Stimulated activated effector memory CD8-positive, alpha-beta T cell treated with anti-CD3 and anti-CD28 coated beads, Interleukin-12 subunit alpha, Interleukin-12 subunit beta, amount 100 ng/mL, for 72 hours (primary cell): ENCODE measurements around the gene KCNIP2.

Experiments
- ATAC-seq: fragments of 150-1000 bp; cut with Tn5 transposase; 2 replicates; pipeline ENCODE4 v1.10.0; 2021
- DNase-seq, 2 donors: peaks; one replicate each; pipeline ENCODE4 v3.0.0; 2021 to 2022; ENCODE audit warnings: low spot score in 2 of 2
- H3K27ac Mint-ChIP-seq: one replicate; pipeline ENCODE4 v1.8.0; 2022; ENCODE audit warnings: mild to moderate bottlenecking, mixed read lengths
- H3K36me3 Mint-ChIP-seq: one replicate; pipeline ENCODE4 v1.8.0; 2022; ENCODE audit warnings: mild to moderate bottlenecking, mixed read lengths
- H3K4me1 Mint-ChIP-seq: one replicate; pipeline ENCODE4 v1.8.0; 2022; ENCODE audit warnings: mixed read lengths
- H3K4me3 Mint-ChIP-seq: one replicate; pipeline ENCODE4 v1.8.0; 2022; ENCODE audit warnings: mild to moderate bottlenecking, mixed read lengths
- H3K9me3 Mint-ChIP-seq: one replicate; pipeline ENCODE4 v1.8.0; 2022; ENCODE audit warnings: mixed read lengths

KCNIP2 gene

DNA sequence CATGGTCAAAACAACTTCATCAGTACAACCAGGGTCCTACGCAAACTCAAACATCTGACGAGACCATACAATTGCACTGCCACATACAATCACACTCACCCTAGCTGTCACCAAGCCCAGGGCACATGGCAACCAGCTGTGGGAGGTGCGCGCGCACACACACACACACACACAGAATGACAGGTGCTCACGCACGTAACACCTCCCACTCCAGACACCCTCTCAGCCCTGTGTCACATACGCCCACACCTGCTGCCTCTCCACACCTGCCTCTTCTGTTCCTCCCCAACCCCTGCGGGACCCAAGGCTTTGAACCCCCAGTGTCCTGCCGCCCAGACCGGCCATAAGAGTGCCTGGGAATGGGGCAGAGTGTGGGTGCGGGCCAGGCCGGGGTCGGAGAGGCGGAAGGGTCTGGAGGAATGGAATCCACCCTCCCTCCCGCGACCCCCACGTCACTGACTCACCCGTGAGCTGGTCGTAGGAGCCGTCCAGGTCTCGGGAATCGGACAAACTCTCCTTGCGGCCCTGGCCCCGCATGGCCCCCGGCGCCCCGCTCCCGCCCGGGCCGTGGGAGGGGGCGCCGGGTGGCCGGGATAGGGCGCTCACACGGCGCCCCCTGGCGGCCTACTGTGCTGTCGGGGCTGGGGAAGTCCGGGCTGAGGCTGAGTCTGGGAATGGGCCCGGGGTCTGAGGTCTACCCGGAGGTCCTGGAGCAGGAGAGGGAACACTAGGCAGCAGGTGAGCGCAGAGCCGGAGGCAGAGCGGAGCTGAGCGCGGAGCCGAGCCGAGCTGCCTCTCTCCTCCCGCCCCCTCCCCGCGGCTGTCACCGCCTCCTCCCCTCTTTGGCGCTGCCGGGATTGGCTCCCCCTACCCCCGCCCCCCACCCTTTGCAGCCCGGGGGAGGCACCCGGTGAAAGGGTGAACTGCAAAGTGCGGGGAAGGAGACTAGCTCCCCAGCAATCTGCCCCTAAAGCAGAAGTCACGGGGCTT lies at the start of gene KCNIP2:
Gene KCNIP2, minus strand, starts transcription at position 769 of the 990 bp plus-strand sequence. Its CDS starts 232 bp downstream, at position 537.
- Mint-ChIP-seq H3K4me1 (peaks cover 58% of the 10 kb centered on the region), H3K36me3 (peaks cover 8% of the 10 kb centered on the region), H3K27ac (peak within 1 kb of the TSS; percentile 48), H3K9me3 (no peaks in the 10 kb centered on the region), H3K4me3 (peak within 1 kb of the TSS; percentile 92)
- ATAC-seq (peak; percentile 70), DNase-seq (peak; percentile 34 to 71)

- H3K36me3 Mint-ChIP-seq = no peaks in the 10 kb centered on the region
- ATAC-seq (no peak), DNase-seq (no peak)
- H3K9me3 Mint-ChIP-seq = no peaks in the 10 kb centered on the region
- H3K4me1 Mint-ChIP-seq = peaks cover 21% of the 10 kb centered on the region
- H3K27ac Mint-ChIP-seq = peak overlapping the region; percentile 33
- H3K4me3 Mint-ChIP-seq = no peak overlapping the region
These were observed 49.3 kb upstream of the KCNIP2 start for GRCh38 chr10:101892782-101893391.

- H3K4me3 Mint-ChIP-seq = no peak overlapping the region
- no peaks in the 10 kb centered on the region for H3K9me3 Mint-ChIP-seq
- ATAC-seq = peak; percentile 79
- peaks cover 8% of the 10 kb centered on the region for H3K4me1 Mint-ChIP-seq
- peak; percentile 38 to 82 for DNase-seq
- peak overlapping the region; percentile 1 for H3K27ac Mint-ChIP-seq
- H3K36me3 Mint-ChIP-seq = peaks cover 12% of the 10 kb centered on the region
These were observed 45.9 kb upstream of the KCNIP2 start for GRCh38 chr10:101889256-101890210.

DNA sequence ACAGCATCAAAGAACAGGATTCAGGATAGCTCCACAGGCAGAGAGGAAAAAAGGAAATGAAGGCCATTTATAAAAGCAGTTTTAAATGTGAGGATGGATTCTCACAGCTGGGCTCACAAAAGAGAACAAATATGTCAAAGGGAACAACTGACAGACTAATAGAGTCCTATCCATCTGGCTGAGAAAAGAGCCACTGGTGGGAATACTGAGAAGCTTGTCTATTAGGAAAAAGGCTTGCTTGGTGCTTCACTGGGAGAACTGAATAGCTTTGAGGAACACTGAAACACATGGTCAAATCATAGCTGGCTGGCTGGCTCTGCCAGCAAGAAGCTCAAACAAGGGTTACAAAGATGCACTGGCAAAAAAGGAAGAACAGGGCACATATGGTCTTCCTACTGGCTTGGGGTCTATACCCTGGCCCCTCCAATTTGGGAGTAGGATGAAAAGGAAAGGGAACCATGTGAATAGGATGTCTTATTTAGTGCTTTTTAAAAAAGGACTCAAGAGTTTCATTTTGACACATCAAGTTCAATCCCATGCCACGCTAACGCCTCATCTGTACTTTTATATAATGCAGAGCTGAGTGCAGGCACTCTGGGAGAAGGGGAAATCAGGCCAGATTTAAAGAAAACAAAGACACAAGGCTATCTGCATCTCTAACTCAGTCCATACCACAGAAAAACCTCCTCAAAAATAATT lies 44.8 kb upstream of the KCNIP2 start:
- Mint-ChIP-seq H3K36me3 (peaks cover 15% of the 10 kb centered on the region), H3K9me3 (no peaks in the 10 kb centered on the region), H3K27ac (peak overlapping the region; percentile 4), H3K4me3 (no peak overlapping the region), H3K4me1 (peaks cover 8% of the 10 kb centered on the region)
- DNase-seq = no peak
- no peak for ATAC-seq

- peaks cover 8% of the 10 kb centered on the region for H3K4me1 Mint-ChIP-seq
- H3K36me3 Mint-ChIP-seq = peaks cover 15% of the 10 kb centered on the region
These were observed 44.2 kb upstream of the KCNIP2 start for GRCh38 chr10:101887775-101888174.

DNA sequence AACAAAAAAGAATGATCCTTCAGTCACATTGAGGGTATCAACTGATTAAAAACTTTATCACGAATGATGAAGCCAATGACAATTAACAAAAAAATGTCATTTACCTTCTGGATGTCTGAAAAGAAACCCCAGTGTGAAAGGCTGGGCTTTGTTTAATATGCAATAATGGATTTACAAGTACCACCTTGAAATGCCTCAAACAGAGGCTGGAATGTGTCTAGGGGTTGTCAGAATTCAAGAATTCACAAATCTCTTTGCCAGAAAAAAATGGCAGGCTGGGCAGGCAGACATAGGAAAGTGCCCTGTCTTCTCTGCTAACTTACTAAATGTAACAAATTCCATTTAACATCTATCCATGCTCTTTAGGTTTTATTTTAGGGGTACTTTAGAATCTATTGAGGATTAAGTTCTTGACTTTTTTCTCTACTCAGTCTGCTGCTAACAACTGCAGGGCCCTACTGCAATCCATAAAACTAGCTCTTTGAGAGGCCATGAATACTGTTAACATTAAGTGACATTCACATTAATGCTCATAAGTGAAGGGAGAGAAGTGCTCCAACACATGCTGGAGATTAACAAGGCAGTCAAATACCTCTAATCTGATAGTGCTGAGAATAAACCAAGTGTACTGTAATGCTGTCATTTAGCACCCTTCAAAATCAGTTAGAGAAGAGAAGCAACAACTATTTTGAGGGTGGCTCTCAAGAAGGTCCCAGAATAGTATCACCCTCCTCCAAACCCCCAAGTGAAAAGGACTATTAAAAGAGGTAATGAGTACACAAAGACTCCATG lies 43.1 kb upstream of the KCNIP2 start:
- Mint-ChIP-seq H3K9me3 (no peaks in the 10 kb centered on the region), H3K4me3 (no peak overlapping the region), H3K27ac (no peak overlapping the region), H3K4me1 (peaks cover 8% of the 10 kb centered on the region), H3K36me3 (peaks cover 15% of the 10 kb centered on the region)
- DNase-seq (no peak), ATAC-seq (no peak)

More at GRCh38 chr10:101887775-101888174, 44.2 kb upstream of the KCNIP2 start:
- ATAC-seq (no peak), DNase-seq (no peak)
- H3K4me3 Mint-ChIP-seq = no peak overlapping the region
- H3K27ac Mint-ChIP-seq = peak overlapping the region; percentile 4
- no peaks in the 10 kb centered on the region for H3K9me3 Mint-ChIP-seq

GRCh38 chr10:101881036-101881774 lies 37.6 kb upstream of the KCNIP2 start:
- no peak for ATAC-seq
- Mint-ChIP-seq H3K27ac (no peak overlapping the region), H3K4me1 (peaks cover 4% of the 10 kb centered on the region), H3K4me3 (no peak overlapping the region), H3K36me3 (peaks cover 15% of the 10 kb centered on the region), H3K9me3 (no peaks in the 10 kb centered on the region)
- no peak for DNase-seq

DNA sequence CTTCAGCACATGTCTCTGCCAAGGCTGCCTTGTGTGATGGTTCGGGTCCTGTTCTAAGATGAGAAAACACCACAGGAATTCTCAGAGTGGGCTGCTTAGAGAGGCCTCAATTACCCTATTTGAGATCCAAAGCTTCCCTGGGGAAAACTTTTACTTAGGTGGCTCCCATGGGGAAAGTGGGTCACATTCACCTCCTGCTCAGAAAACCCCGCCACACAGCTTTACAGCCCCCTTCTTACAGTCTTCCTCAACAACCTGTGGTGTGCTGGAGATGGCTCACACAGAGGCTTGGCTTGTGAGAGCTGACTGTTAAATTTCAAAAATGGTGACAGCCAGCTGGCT lies 36.6 kb upstream of the KCNIP2 start:
- Mint-ChIP-seq H3K9me3 (no peaks in the 10 kb centered on the region), H3K36me3 (peaks cover 9% of the 10 kb centered on the region), H3K4me1 (peaks cover 13% of the 10 kb centered on the region), H3K27ac (no peak overlapping the region), H3K4me3 (no peak overlapping the region)
- ATAC-seq = no peak
- no peak for DNase-seq

DNA sequence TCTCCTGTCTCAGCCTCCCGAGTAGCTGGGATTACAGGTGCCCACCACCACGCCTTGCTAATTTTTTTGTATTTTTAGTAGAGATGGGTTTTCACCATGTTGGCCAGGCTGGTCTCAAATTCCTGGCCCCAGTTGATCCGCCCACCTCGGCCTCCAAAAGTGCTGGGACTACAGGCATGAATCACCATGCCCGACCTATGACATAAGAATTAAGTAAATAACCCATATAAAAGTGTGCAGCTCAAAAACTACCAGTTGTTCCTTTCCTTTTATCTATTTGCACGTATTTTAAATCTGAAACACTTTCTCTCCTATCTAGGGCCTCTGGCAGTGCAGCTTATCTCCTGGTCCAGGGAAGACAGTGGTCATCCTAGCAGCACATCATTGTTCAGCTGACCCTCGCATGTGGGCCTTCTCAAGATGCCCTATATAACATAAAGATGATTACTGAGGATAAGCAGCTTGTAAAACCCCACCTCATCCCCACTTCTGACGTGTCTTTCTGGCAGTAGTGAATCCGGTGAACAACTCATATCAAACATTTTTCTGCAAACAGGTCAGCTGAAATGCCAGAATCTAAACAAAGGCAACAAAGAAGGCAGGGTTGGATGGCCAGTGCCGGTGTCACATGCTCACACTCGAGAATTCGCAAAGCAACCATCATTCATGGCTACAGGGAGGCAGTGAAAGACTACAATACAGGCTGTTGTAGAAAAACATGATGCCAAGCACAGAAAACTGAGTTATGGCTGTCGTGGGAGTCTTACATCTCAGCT lies 36.0 kb upstream of the KCNIP2 start:
- Mint-ChIP-seq H3K4me1 (peaks cover 13% of the 10 kb centered on the region), H3K36me3 (peaks cover 3% of the 10 kb centered on the region), H3K4me3 (no peak overlapping the region), H3K27ac (peak overlapping the region; percentile 4), H3K9me3 (no peaks in the 10 kb centered on the region)
- no peak for DNase-seq
- no peak for ATAC-seq

- H3K9me3 Mint-ChIP-seq = no peaks in the 10 kb centered on the region
- H3K36me3 Mint-ChIP-seq = no peaks in the 10 kb centered on the region
- H3K4me1 Mint-ChIP-seq = peaks cover 13% of the 10 kb centered on the region
- no peak overlapping the region for H3K27ac Mint-ChIP-seq
- no peak overlapping the region for H3K4me3 Mint-ChIP-seq
- ATAC-seq (no peak), DNase-seq (no peak)
These were observed 35.3 kb upstream of the KCNIP2 start for GRCh38 chr10:101878869-101879268.

DNA sequence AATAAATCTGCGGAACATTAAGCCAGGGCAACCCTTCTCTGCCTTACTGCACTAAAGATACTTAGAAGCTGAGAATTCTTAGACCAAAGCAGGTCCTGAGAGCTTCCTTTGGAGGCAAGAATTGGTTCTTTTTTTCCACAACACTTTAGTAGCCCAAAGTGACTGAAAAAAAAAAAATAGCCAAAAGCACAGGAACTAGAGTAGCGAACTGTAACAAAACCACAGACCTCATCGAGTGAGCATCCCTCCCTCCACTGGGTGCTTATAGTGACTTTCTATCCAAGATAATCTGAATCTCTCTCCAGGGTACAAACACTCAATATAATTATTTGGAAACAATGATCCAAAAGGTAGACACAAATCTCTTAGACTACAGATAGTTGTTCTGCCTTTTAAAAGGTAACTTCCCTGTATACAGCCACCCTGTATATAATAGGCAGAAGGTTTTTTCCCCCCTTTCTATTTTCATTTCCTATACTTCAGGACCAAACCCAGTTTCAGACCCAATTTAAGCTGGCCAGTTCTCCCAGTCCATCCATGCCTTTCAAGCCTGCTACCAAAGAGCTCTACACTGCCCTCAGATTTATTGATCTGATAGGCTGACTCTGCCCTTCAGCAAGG lies 31.6 kb upstream of the KCNIP2 start:
- H3K27ac Mint-ChIP-seq = peak overlapping the region; percentile 65
- H3K9me3 Mint-ChIP-seq = no peaks in the 10 kb centered on the region
- DNase-seq = no peak
- H3K36me3 Mint-ChIP-seq = peaks cover 20% of the 10 kb centered on the region
- H3K4me1 Mint-ChIP-seq = peaks cover 13% of the 10 kb centered on the region
- ATAC-seq = no peak
- H3K4me3 Mint-ChIP-seq = no peak overlapping the region

- Mint-ChIP-seq H3K36me3 (peaks cover 20% of the 10 kb centered on the region), H3K9me3 (no peaks in the 10 kb centered on the region), H3K4me3 (no peak overlapping the region), H3K27ac (no peak overlapping the region), H3K4me1 (peaks cover 13% of the 10 kb centered on the region)
- ATAC-seq (no peak), DNase-seq (no peak)
These were observed 30.7 kb upstream of the KCNIP2 start for GRCh38 chr10:101874252-101874651.
